PC-9 (cell line): ENCODE data around the gene AGAP3.

ENCODE experiments used
- EZH2 ChIP-seq: fragments of 200-600 bp; sonication (generic); IDR thresholded peaks from 2 replicates; pipeline ENCODE4 v1.8.0; 2017; ENCODE audit warnings: antibody characterized with exemption, low read depth
- TF ChIP-seq, protein P1 (sequence below): fragments of 200-600 bp; sonication (generic); conservative IDR thresholded peaks from 2 replicates; pipeline ENCODE4 v1.6.1; 2017; ENCODE audit warnings: mixed run types, antibody characterized with exemption, mild to moderate bottlenecking, moderate library complexity

DNA sequence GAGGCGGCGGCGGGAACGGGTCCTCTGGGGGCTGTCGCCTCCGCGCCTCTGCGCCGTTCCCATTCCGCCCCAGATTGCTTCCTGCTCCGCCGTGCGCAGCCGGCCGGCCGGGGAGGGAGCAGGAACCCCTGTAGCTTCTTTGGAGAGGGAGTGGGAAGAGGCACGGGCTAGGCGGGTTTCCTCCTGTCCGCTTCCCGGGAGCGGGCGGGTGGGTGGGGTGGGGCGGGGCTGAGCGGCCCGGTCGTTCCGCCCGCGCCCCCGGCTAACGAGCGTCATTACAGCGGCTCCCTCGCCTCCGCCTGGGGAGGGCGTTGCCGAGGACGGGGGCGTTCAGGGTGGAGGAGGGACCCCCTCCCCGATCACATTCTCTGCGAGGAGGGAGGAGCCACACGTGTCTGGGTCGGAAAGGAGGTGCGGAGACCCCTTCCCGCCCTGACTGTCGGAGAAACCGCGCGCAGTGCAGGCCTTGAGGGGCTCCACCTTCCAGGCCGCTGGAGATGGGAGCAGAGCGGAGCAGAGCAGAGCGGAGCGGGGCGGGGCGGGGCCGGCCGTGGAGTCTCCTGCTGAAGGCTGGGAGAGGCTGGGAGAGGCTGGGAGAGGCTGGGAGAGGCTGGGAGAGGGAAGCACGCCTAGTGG is 39.7 kb downstream of the AGAP3 start:
- TF ChIP-seq, protein P1, sequence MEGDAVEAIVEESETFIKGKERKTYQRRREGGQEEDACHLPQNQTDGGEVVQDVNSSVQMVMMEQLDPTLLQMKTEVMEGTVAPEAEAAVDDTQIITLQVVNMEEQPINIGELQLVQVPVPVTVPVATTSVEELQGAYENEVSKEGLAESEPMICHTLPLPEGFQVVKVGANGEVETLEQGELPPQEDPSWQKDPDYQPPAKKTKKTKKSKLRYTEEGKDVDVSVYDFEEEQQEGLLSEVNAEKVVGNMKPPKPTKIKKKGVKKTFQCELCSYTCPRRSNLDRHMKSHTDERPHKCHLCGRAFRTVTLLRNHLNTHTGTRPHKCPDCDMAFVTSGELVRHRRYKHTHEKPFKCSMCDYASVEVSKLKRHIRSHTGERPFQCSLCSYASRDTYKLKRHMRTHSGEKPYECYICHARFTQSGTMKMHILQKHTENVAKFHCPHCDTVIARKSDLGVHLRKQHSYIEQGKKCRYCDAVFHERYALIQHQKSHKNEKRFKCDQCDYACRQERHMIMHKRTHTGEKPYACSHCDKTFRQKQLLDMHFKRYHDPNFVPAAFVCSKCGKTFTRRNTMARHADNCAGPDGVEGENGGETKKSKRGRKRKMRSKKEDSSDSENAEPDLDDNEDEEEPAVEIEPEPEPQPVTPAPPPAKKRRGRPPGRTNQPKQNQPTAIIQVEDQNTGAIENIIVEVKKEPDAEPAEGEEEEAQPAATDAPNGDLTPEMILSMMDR: no peak
- TF ChIP-seq EZH2: no peak
